Smooth muscle cell (in vitro differentiated cells): Measurements from ENCODE around the gene ZNF580. TPM values are rescaled to one million over a fixed set of nuclear protein-coding genes. Genes with fewer than 3 reads are reported as not detected.

ENCODE experiments used
- DNase-seq: peaks from one replicate; lab custom pipeline; 2025; ENCODE audit not compliant: unreplicated experiment; lab: John Stamatoyannopoulos, UW
- H2AFZ ChIP-seq: fragments of 200-600 bp; sonication (generic); 2 replicates; pipeline ENCODE4 v1.6.0; 2016; ENCODE audit warnings: antibody characterized with exemption, low read depth, mild to moderate bottlenecking
- H3F3A ChIP-seq: fragments of 200-600 bp; sonication (generic); 2 replicates; pipeline ENCODE4 v1.6.0; 2017; ENCODE audit warnings: antibody characterized with exemption, low read depth
- H3K27ac ChIP-seq: fragments of 200-600 bp; sonication (generic); 2 replicates; pipeline ENCODE4 v1.5.1; 2016; ENCODE audit warnings: low read depth, mild to moderate bottlenecking
- H3K27me3 ChIP-seq: fragments of 200-600 bp; sonication (generic); 2 replicates; pipeline ENCODE4 v1.6.1; 2016; ENCODE audit warnings: low read depth, mild to moderate bottlenecking
- H3K36me3 ChIP-seq: fragments of 200-600 bp; sonication (generic); 2 replicates; pipeline ENCODE4 v1.5.1; 2016; ENCODE audit warnings: low read depth
- H3K4me1 ChIP-seq: fragments of 200-600 bp; sonication (generic); 2 replicates; pipeline ENCODE4 v1.5.1; 2016; ENCODE audit warnings: low read depth
- H3K4me2 ChIP-seq: fragments of 200-600 bp; sonication (generic); 2 replicates; pipeline ENCODE4 v1.6.0; 2016; ENCODE audit warnings: mild to moderate bottlenecking
- H3K4me3 ChIP-seq: fragments of 200-600 bp; sonication (generic); 2 replicates; pipeline ENCODE4 v1.5.1; 2016; ENCODE audit warnings: mild to moderate bottlenecking
- H3K79me2 ChIP-seq: fragments of 200-600 bp; sonication (generic); 2 replicates; pipeline ENCODE4 v1.6.0; 2016; ENCODE audit warnings: low read depth, mild to moderate bottlenecking
- H3K9ac ChIP-seq: fragments of 200-600 bp; sonication (generic); 2 replicates; pipeline ENCODE4 v1.6.0; 2016; ENCODE audit warnings: low read depth
- H3K9me3 ChIP-seq: fragments of 200-600 bp; sonication (generic); replicated peaks from 2 replicates; pipeline ENCODE4 v1.5.1; 2016; ENCODE audit warnings: low read depth
- H4K20me1 ChIP-seq: fragments of 200-600 bp; sonication (generic); 2 replicates; pipeline ENCODE4 v1.6.0; 2016; ENCODE audit warnings: low read depth
- WGBS: methylation state at CpG from one replicate; pipeline ENCODE4 v1.1.7; 2016; ENCODE audit warnings: low lambda C conversion rate; 5-methylcytosine and 5-hydroxymethylcytosine counted together
- polyA plus RNA-seq: library from polyadenylated mRNA; unstranded; fragments of >200 nt; fragmentation: Nextera tagmentation; extraction: Ambion mirVana; gene quantifications from 2 replicates; pipeline ENCODE4 v1.2.1, GENCODE V29; 2016
- total RNA-seq: library from RNA; depleted of rRNA; stranded (reverse); fragments of >200 nt; gene quantifications from 2 replicates; pipeline ENCODE4 v1.2.3, GENCODE V29; 2014
- TF ChIP-seq, protein P1 (sequence below): fragments of 200-600 bp; sonication (generic); IDR thresholded peaks from 2 replicates; pipeline ENCODE4 v1.5.1; 2017; ENCODE audit warnings: borderline replicate concordance, mild to moderate bottlenecking, antibody characterized with exemption; ENCODE audit not compliant: insufficient read depth, poor library complexity, severe bottlenecking

ZNF580 gene
- total and polyA plus RNA-seq, 2 experiments from 2014 or later, result 11.9 to 76.8 TPM

DNA sequence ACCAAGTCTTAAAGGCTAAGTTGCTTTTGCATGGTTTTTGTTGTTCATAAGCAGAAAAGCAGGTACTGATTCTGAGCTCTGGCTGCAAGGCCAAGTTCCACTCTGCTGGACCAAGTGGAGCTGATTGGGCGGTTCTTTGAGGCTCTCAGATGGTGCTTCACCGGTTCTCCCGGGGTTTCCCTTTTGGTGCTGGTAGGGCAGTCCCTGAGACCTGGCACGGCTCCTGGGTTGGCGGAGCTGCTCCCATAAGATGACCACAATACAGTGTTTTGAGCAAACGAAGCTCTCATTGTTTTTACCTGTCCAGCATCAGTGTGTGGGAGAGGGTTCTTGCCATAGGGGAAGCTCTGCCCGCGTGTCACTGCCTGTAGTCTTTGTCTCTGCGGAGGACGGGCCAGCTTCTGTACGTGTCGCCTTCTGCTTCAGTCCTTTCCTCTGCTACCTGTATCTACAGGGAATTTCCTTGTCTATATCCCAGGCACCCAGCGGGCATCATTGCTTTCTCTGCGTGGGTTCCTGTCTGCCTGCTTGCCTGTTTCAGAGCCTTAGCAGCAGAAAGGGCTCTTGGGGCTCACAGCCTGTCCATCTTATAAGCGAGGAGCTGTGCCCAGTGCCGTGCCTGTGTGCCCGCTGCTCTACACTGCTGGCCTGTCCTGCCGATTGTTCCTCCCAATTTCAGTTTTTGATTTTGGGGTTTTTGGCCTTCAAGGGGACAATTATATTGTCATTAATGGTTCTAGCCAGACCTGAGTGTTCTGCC, 16.4 kb downstream of the ZNF580 start:
- peak overlapping the region; percentile 86 for H3K4me3 ChIP-seq
- H2AFZ ChIP-seq, result no peak overlapping the region
- no peak for DNase-seq
- TF ChIP-seq, protein P1, sequence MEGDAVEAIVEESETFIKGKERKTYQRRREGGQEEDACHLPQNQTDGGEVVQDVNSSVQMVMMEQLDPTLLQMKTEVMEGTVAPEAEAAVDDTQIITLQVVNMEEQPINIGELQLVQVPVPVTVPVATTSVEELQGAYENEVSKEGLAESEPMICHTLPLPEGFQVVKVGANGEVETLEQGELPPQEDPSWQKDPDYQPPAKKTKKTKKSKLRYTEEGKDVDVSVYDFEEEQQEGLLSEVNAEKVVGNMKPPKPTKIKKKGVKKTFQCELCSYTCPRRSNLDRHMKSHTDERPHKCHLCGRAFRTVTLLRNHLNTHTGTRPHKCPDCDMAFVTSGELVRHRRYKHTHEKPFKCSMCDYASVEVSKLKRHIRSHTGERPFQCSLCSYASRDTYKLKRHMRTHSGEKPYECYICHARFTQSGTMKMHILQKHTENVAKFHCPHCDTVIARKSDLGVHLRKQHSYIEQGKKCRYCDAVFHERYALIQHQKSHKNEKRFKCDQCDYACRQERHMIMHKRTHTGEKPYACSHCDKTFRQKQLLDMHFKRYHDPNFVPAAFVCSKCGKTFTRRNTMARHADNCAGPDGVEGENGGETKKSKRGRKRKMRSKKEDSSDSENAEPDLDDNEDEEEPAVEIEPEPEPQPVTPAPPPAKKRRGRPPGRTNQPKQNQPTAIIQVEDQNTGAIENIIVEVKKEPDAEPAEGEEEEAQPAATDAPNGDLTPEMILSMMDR, result no peak
- H3K36me3 ChIP-seq, result no peaks in the 10 kb centered on the region
- H3K27ac ChIP-seq, result peak overlapping the region; percentile 97
- H3K9ac ChIP-seq, result peak overlapping the region; percentile 99
- H3K4me2 ChIP-seq, result peak overlapping the region; percentile 98
- H3K9me3 ChIP-seq, result no peaks in the 10 kb centered on the region
- H3F3A ChIP-seq, result no peaks in the 10 kb centered on the region
- H3K27me3 ChIP-seq, result no peaks in the 10 kb centered on the region
- 78% methylated on average over 18 of the region's 18 CpGs for WGBS
- H4K20me1 ChIP-seq, result peaks cover 65% of the 10 kb centered on the region
- H3K79me2 ChIP-seq, result peaks cover 66% of the 10 kb centered on the region
- peaks cover 23% of the 10 kb centered on the region for H3K4me1 ChIP-seq

DNA sequence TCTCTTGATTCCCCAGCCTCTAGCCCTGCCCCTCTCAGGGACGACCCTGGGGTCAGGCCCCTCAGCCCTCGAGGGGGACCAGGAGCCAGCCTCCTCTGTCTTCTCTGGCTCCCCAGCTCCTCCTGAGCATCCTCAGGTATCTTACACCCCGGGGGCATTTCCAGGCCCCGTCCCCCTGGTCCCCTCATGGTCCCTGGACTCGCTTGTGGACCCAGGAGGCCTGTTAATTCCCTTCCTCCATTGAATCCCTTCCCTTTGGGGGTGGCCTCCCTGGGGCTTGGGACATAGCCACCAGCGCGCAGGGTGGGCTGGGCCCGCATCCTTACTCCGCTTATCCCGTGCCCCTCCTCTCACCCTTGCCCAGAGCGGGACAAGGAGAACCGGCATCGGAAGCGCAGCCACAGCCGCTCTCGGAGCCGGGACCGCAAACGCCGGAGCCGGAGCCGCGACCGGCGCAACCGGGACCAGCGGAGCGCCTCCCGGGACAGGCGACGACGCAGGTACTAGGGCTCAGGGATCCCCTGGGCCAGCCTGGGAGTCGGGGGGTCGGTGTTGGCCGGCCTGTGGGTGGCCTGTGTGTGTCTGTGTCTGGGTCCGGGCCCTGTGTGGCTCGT, 18.2 kb downstream of the ZNF580 start:
- no peak overlapping the region for H3K27ac ChIP-seq
- H3K9me3 ChIP-seq, result no peaks in the 10 kb centered on the region
- no peak overlapping the region for H3K4me3 ChIP-seq
- H3K27me3 ChIP-seq, result no peaks in the 10 kb centered on the region
- no peak overlapping the region for H3K4me2 ChIP-seq
- TF ChIP-seq, protein P1, result no peak
- H3K4me1 ChIP-seq, result peaks cover 23% of the 10 kb centered on the region
- 94% methylated on average over 36 of the region's 37 CpGs for WGBS
- H3K79me2 ChIP-seq, result peaks cover 83% of the 10 kb centered on the region
- H3K36me3 ChIP-seq, result peaks cover 6% of the 10 kb centered on the region
- H4K20me1 ChIP-seq, result peaks cover 83% of the 10 kb centered on the region
- H3K9ac ChIP-seq, result no peak overlapping the region
- no peaks in the 10 kb centered on the region for H3F3A ChIP-seq
- no peak for DNase-seq
- H2AFZ ChIP-seq, result no peak overlapping the region

- no peak for DNase-seq
- H4K20me1 ChIP-seq, result peaks cover 91% of the 10 kb centered on the region
- no peaks in the 10 kb centered on the region for H3F3A ChIP-seq
- no peak overlapping the region for H2AFZ ChIP-seq
- no peak overlapping the region for H3K9ac ChIP-seq
- peaks cover 89% of the 10 kb centered on the region for H3K79me2 ChIP-seq
- H3K36me3 ChIP-seq, result peaks cover 6% of the 10 kb centered on the region
- H3K4me3 ChIP-seq, result no peak overlapping the region
- 96% methylated on average over 6 of the region's 9 CpGs for WGBS
- no peak overlapping the region for H3K27ac ChIP-seq
- no peaks in the 10 kb centered on the region for H3K27me3 ChIP-seq
- TF ChIP-seq, protein P1, result no peak
- H3K4me1 ChIP-seq, result peaks cover 23% of the 10 kb centered on the region
- no peak overlapping the region for H3K4me2 ChIP-seq
- no peaks in the 10 kb centered on the region for H3K9me3 ChIP-seq
These were observed 19.0 kb downstream of the ZNF580 start for GRCh38 chr19:55659822-55660221.

GRCh38 chr19:55660404-55660803, 19.6 kb downstream of the ZNF580 start:
- Histone ChIP-seq H3K27me3 (no peaks in the 10 kb centered on the region), H3K4me2 (no peak overlapping the region), H4K20me1 (peaks cover 95% of the 10 kb centered on the region), H3K4me1 (peaks cover 23% of the 10 kb centered on the region), H3K36me3 (peaks cover 6% of the 10 kb centered on the region), H3F3A (no peaks in the 10 kb centered on the region), H3K9me3 (no peaks in the 10 kb centered on the region), H3K27ac (no peak overlapping the region), H2AFZ (no peak overlapping the region), H3K4me3 (no peak overlapping the region), H3K79me2 (peaks cover 87% of the 10 kb centered on the region), H3K9ac (no peak overlapping the region)
- TF ChIP-seq, protein P1, result no peak
- DNase-seq, result no peak
- WGBS, result 96% methylated on average over 9 of the region's 12 CpGs
